ENCODE measurements around the gene B9D1. TPM values are rescaled to one million over a fixed set of nuclear protein-coding genes. Genes with fewer than 3 reads are reported as not detected.

The B9D1 gene
- total and polyA plus RNA-seq, 12 donors, result 5.3 to 18.8 (median 10.4) TPM

DNA sequence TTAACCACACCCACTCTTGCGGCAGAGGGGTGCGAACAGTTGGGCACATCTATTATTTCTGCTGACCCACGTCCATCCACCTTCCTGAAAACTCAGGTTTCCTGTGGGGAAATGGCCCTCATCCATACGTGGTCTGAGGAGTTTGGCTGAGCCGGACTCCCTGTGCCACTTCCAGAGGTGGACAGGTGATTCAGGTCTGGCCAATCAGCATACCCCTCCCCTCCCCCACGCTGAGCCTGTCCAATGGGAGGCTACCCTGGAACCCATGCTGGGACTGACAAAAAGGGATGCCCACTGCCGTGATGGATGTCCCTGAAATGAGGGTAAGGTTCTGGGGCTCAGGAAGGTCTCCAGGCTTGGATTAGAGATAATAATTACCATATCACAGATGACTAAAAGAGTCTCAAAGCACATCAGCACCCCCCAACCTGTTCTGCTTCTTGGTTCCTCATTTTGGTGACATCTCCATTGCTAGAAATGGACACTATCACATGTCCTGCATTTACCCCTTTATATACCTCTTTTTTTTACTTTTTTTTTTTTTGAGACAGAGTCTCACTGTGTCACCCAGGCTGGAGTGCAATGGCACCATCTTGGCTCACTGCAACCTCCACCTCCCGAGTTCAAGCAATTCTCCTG, 10.5 kb upstream of the B9D1 start:
- ATAC-seq (no peak), DNase-seq (no peak)
- peaks cover 0 to 8% (median 0%) of the 10 kb centered on the region in 9 donors for H3K36me3 ChIP-seq
- H3K4me1 ChIP-seq, result peaks cover 5 to 55% (median 27%) of the 10 kb centered on the region in 9 donors
- H3K27me3 ChIP-seq, result no peaks in the 10 kb centered on the region
- 84 to 85% methylated on average over 8 of the region's 8 CpGs for WGBS, 2 donors
- H3K27ac ChIP-seq, result no peak overlapping the region
- H3K9me3 ChIP-seq, result no peaks in the 10 kb centered on the region
- TF ChIP-seq CTCF (IDR thresholded peaks at IDR 0.05), result no peak
- intact Hi-C loops (cut with DNase I), result no loop called here
- no peak overlapping the region for H3K4me3 ChIP-seq

DNA sequence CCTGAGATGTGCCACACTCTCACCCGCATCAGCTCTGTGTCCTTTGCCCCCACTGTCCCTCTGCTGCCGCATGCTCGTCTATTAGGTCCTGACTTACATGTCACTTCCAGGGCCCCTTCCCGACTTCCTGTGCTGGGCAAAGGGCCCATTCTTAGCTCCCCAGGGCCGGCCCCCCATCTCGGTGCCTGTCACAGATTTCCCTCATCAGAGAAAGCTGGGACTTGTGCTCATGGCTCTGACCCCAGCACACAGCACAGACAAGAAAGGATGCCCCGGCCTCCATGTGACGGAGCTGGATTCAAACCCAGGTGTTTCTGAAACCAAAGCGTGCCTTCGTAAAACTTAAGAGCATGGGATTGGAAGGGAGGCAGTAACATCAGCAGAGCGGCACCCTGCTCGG, 9.9 kb upstream of the B9D1 start:
- no peak for DNase-seq
- WGBS, 2 donors, result 80 to 81% methylated on average over 12 of the region's 12 CpGs
- peaks cover 0 to 8% (median 0%) of the 10 kb centered on the region in 9 donors for H3K36me3 ChIP-seq
- ATAC-seq, result no peak
- H3K27me3 ChIP-seq, result no peaks in the 10 kb centered on the region
- H3K27ac ChIP-seq, result no peak overlapping the region
- intact Hi-C loops (cut with DNase I), result no loop called here
- no peaks in the 10 kb centered on the region for H3K9me3 ChIP-seq
- peaks cover 5 to 58% (median 27%) of the 10 kb centered on the region in 9 donors for H3K4me1 ChIP-seq
- no peak for TF ChIP-seq CTCF (IDR thresholded peaks at IDR 0.05)
- no peak overlapping the region for H3K4me3 ChIP-seq

GRCh38 chr17:19372011-19372370, 9.5 kb upstream of the B9D1 start:
- Histone ChIP-seq H3K4me3 (no peak overlapping the region), H3K27me3 (no peaks in the 10 kb centered on the region), H3K9me3 (no peaks in the 10 kb centered on the region), H3K27ac (no peak overlapping the region), H3K4me1 (peaks cover 5 to 54% (median 23%) of the 10 kb centered on the region in 9 donors), H3K36me3 (peaks cover 0 to 8% (median 0%) of the 10 kb centered on the region in 9 donors)
- DNase-seq (no peak), ATAC-seq (no peak)
- WGBS, 2 donors, result 90 to 92% methylated on average over 9 of the region's 9 CpGs
- no peak for TF ChIP-seq CTCF (IDR thresholded peaks at IDR 0.05)
- intact Hi-C loops (cut with DNase I), result no loop called here

DNA sequence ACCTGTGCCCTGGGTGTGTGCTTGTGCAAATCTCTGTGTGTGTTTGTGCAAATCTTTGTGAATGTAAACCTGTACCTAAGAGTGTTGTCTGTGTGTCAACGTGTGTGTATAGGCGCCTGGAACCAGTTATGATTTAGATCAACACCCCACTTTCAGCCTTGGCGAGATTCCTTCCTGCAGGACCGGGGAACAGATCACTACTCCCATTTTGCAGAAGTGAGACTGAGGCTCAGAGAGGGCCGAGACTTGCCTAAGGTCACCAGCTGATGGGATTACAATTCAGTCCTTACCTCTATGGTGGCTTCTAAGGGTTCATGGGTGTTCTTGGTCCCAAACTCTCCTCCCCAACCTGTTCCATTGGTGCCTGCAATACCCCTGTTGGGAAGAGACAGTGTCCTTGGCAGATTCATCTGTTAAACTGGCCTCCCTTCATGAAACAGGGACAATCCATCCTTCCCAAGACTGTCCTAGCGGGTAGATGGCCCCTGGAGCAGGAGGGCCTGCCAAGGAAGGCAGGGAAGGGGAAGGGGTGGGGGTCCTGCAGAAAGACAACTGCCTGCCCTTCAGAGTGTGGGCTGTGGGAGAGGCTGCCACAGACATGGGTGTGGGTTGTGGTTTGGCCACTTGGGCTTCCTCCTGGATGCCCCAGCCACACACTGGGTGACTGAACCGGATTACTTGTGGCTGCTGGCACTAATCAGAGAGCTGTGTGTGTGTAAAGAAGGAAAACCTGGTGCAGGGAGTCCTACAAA, 8.9 kb upstream of the B9D1 start:
- WGBS, 2 donors, result 91 to 94% methylated on average over 7 of the region's 7 CpGs
- H3K4me1 ChIP-seq, result peaks cover 4 to 51% (median 19%) of the 10 kb centered on the region in 9 donors
- H3K27ac ChIP-seq, result peak overlapping the region in 6 of 10 donors; percentile 39 to 82 (median 65)
- no peak for TF ChIP-seq CTCF (IDR thresholded peaks at IDR 0.05)
- ATAC-seq (no peak), DNase-seq (no peak)
- no peaks in the 10 kb centered on the region for H3K9me3 ChIP-seq
- H3K36me3 ChIP-seq, result peaks cover 0 to 8% (median 0%) of the 10 kb centered on the region in 9 donors
- intact Hi-C loops (cut with DNase I), result no loop called here
- no peak overlapping the region for H3K4me3 ChIP-seq
- H3K27me3 ChIP-seq, result no peaks in the 10 kb centered on the region
